ENCODE measurements around the gene RANBP3. TPM values are rescaled to one million over a fixed set of nuclear protein-coding genes. Genes with fewer than 3 reads are reported as not detected.
"Not testable (repeated sequence)": the region's sequence is repeated elsewhere in the genome, so short reads cannot be mapped to it uniquely, and the experiment has no call there.

The RANBP3 gene
- total RNA-seq, 1 donor from 2014 or later: 81.9 TPM

GRCh38 chr19:5992756-5993155, 14.8 kb upstream of the RANBP3 start:
- TF ChIP-seq CTCF (conservative IDR thresholded peaks at IDR 0.05; ENCODE audit: low read depth, low read length): no peak
- no peak overlapping the region for H3K4me3 ChIP-seq (ENCODE audit: low read depth, low read length)
- no peak for DNase-seq (ENCODE audit: low read depth)

- no peak for DNase-seq (ENCODE audit: low read depth)
- no peak overlapping the region for H3K4me3 ChIP-seq (ENCODE audit: low read depth, low read length)
- no peak for TF ChIP-seq CTCF (conservative IDR thresholded peaks at IDR 0.05; ENCODE audit: low read depth, low read length)
Observed at GRCh38 chr19:5991244-5991838, 13.4 kb upstream of the RANBP3 start.

GRCh38 chr19:5990289-5990797, 12.4 kb upstream of the RANBP3 start:
- no peak overlapping the region for H3K4me3 ChIP-seq (ENCODE audit: low read depth, low read length)
- no peak for DNase-seq (ENCODE audit: low read depth)
- TF ChIP-seq CTCF (conservative IDR thresholded peaks at IDR 0.05; ENCODE audit: low read depth, low read length): no peak

GRCh38 chr19:5989388-5990074, 11.6 kb upstream of the RANBP3 start:
- DNase-seq (ENCODE audit: low read depth): no peak
- H3K4me3 ChIP-seq (ENCODE audit: low read depth, low read length): no peak overlapping the region
- no peak for TF ChIP-seq CTCF (conservative IDR thresholded peaks at IDR 0.05; ENCODE audit: low read depth, low read length)

- TF ChIP-seq CTCF (conservative IDR thresholded peaks at IDR 0.05; ENCODE audit: low read depth, low read length): no peak
- DNase-seq (ENCODE audit: low read depth): no peak
- no peak overlapping the region for H3K4me3 ChIP-seq (ENCODE audit: low read depth, low read length)
Observed at GRCh38 chr19:5988517-5989387, 10.8 kb upstream of the RANBP3 start.

- DNase-seq (ENCODE audit: low read depth): peak; percentile 58
- H3K4me3 ChIP-seq (ENCODE audit: low read depth, low read length): peak overlapping the region; percentile 51
- TF ChIP-seq CTCF (conservative IDR thresholded peaks at IDR 0.05; ENCODE audit: low read depth, low read length): peak; percentile 96
Observed at GRCh38 chr19:5987077-5987818, 9.3 kb upstream of the RANBP3 start.

- H3K4me3 ChIP-seq (ENCODE audit: low read depth, low read length); DNase-seq (ENCODE audit: low read depth): not testable (repeated sequence)
Observed at GRCh38 chr19:5985837-5986236, 7.9 kb upstream of the RANBP3 start.
